Spinal cord (tissue), 10 donors: ENCODE results near the gene USH1G. TPM values are rescaled to one million over a fixed set of nuclear protein-coding genes. Genes with fewer than 3 reads are reported as not detected.

ENCODE experiments used
- DNase-seq, 6 donors: peaks; one replicate each; pipeline versions ENCODE4 v3.0.0 to v3.0.0-alpha.2; 2013 to 2015; ENCODE audit warnings: low spot score in 6 of 6, low read depth in 4 of 6
- H3K27ac ChIP-seq: one replicate; pipeline ENCODE4 v1.5.1; 2013; ENCODE audit warnings: low read depth, low read length, control low read depth
- H3K27me3 ChIP-seq: one replicate; pipeline ENCODE4 v1.6.1; 2013; ENCODE audit warnings: low read length; ENCODE audit not compliant: control insufficient read depth, insufficient read depth
- H3K36me3 ChIP-seq: one replicate; pipeline ENCODE4 v1.6.1; 2013; ENCODE audit warnings: low read length; ENCODE audit not compliant: control insufficient read depth, insufficient read depth
- H3K4me1 ChIP-seq: one replicate; pipeline ENCODE4 v1.6.1; 2013; ENCODE audit warnings: low read length; ENCODE audit not compliant: control insufficient read depth, insufficient read depth
- H3K4me3 ChIP-seq: one replicate; pipeline ENCODE4 v1.5.1; 2013; ENCODE audit warnings: low read depth, low read length, control low read depth
- H3K9me3 ChIP-seq: one replicate; pipeline ENCODE4 v1.6.1; 2013; ENCODE audit warnings: low read length; ENCODE audit not compliant: control insufficient read depth, insufficient read depth
- WGBS: methylation state at CpG from one replicate; pipeline ENCODE4 v1.1.5; 2013; ENCODE audit warnings: missing lambda C conversion rate; ENCODE audit not compliant: insufficient coverage; 5-methylcytosine and 5-hydroxymethylcytosine counted together
- polyA plus RNA-seq, 2 donors: library from polyadenylated mRNA; unstranded; fragments of 120-200 nt; gene quantifications; one replicate each; pipeline ENCODE4 v1.2.1, GENCODE V29; 2013; ENCODE audit not compliant: insufficient read length in 2 of 2
- total RNA-seq, 2 donors: library from RNA; depleted of rRNA in 1 of 2; stranded (reverse); fragments of 120-200 nt in 1 of 2; fragments of >200 nt in 1 of 2; gene quantifications; one replicate each; pipeline versions ENCODE4 v1.2.3 to v1.2.4, GENCODE V29; 2013 to 2014
- donor health status: healthy.

USH1G gene
- total and polyA plus RNA-seq, 4 donors: 0.06 to 0.42 (median 0.31) TPM

DNA sequence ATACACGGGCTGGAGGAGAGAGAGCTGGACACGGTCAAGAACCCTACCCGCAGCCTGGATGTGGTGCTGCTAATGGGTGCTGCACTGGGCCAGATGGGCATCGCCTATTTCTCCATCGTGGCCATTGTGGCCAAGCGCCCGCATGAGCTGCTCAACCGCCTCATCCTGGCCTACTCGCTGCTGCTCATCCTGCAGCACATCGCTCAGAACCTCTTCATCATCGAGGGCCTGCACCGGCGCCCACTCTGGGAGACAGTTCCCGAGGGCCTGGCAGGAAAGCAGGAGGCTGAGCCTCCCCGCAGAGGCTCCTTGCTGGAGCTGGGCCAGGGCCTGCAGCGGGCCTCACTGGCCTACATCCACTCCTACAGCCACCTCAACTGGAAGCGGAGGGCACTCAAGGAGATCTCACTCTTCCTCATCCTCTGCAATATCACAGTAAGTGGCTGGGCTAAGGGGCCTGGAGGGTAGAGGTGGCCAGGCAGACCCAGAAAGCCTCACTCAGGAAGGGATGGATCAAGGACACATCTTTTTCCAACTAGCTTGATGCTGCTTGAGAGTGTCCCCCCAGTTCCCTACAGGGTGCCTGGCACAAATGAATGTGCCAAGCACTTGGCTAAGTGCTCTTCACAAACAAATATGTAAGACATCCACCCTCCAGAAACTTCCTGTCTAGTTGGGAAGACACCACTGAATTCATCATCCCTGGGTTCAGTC is 24.1 kb upstream of the USH1G start:
- Histone ChIP-seq H3K9me3 (no peaks in the 10 kb centered on the region), H3K4me1 (no peaks in the 10 kb centered on the region), H3K4me3 (no peak overlapping the region), H3K27me3 (peaks cover 10% of the 10 kb centered on the region), H3K27ac (no peak overlapping the region), H3K36me3 (peaks cover 25% of the 10 kb centered on the region)
- WGBS: 92% methylated on average over 15 of the region's 17 CpGs
- no peak for DNase-seq

DNA sequence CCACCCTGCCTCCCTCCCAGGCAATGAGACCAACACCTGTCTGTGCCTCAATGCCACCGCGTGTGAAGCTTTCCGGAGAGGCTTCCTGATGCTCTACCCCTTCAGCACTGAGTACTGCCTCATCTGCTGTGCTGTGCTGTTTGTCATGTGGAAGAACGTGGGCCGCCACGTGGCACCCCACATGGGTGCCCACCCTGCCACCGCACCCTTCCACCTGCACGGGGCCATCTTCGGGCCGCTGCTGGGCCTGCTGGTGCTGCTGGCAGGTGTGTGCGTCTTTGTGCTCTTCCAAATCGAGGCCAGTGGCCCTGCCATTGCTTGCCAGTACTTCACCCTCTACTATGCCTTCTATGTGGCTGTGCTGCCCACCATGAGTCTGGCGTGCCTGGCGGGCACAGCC is 23.6 kb upstream of the USH1G start:
- peaks cover 15% of the 10 kb centered on the region for H3K27me3 ChIP-seq
- no peak overlapping the region for H3K4me3 ChIP-seq
- H3K9me3 ChIP-seq: no peaks in the 10 kb centered on the region
- H3K4me1 ChIP-seq: no peaks in the 10 kb centered on the region
- no peak overlapping the region for H3K27ac ChIP-seq
- no peak for DNase-seq
- WGBS: 88% methylated on average over 13 of the region's 14 CpGs
- H3K36me3 ChIP-seq: peaks cover 20% of the 10 kb centered on the region

DNA sequence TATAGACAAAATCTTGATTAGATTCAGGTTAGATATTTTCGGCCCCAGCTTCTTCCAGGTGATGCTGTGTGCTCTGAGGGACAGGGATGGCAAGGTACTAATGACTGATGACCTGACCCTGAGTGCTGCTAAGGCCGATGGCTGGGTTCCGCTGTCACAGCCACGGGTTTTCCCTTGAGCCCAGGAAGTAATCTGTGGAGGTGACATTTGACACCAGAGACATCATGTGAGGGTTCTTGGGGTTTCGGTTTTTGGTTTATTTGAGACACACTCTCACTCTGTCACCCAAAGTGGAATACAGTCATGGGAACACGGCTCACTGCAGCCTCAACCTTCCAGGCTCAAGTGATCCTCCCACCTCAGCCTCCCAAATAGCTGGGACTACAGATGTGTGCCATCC is 22.5 kb upstream of the USH1G start:
- no peak for DNase-seq
- peaks cover 24% of the 10 kb centered on the region for H3K27me3 ChIP-seq
- 78% methylated on average over 2 of the region's 6 CpGs for WGBS

DNA sequence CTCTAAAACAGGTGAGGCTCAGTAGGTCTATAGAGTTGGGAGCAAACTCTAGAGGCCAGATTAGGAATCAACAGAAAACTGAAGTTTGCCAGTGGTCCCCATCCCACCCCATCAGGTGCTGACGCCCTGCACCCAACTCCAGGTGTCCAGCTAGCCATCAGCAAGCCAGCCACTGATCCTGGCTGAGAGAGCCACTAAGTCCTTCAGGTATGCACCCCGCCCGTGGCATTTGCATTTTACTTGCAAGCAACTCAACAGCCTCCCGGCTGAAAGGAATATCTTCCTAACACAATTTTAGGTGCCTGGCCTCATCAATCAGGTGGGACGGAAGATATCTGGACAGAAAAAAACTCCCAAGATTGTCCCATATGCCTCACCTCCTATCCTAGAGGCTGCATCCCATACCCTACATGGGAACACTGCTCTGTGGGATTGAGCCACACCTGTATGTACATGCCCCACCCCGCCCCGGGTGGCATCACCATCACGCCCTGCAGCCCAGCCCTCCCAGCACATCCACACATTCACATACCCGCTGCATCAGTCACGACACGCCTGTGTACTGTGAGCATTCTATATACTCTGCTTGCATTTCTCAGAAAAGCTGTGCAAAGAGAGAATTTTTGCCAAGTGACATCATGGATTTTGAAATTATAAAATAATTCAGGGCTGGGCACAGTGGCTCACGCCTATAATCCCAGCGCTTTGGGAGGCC is 20.9 kb upstream of the USH1G start:
- DNase-seq: no peak
- H3K36me3 ChIP-seq: no peaks in the 10 kb centered on the region
- H3K4me3 ChIP-seq: no peak overlapping the region
- no peaks in the 10 kb centered on the region for H3K9me3 ChIP-seq
- WGBS: 66% methylated on average over 10 of the region's 13 CpGs
- H3K27me3 ChIP-seq: peaks cover 32% of the 10 kb centered on the region
- no peak overlapping the region for H3K27ac ChIP-seq
- no peaks in the 10 kb centered on the region for H3K4me1 ChIP-seq

More for the DNA sequence above, 22.5 kb upstream of the USH1G start:
- peaks cover 9% of the 10 kb centered on the region for H3K36me3 ChIP-seq
- H3K4me3 ChIP-seq: no peak overlapping the region
- H3K9me3 ChIP-seq: no peaks in the 10 kb centered on the region
- no peaks in the 10 kb centered on the region for H3K4me1 ChIP-seq
- no peak overlapping the region for H3K27ac ChIP-seq

DNA sequence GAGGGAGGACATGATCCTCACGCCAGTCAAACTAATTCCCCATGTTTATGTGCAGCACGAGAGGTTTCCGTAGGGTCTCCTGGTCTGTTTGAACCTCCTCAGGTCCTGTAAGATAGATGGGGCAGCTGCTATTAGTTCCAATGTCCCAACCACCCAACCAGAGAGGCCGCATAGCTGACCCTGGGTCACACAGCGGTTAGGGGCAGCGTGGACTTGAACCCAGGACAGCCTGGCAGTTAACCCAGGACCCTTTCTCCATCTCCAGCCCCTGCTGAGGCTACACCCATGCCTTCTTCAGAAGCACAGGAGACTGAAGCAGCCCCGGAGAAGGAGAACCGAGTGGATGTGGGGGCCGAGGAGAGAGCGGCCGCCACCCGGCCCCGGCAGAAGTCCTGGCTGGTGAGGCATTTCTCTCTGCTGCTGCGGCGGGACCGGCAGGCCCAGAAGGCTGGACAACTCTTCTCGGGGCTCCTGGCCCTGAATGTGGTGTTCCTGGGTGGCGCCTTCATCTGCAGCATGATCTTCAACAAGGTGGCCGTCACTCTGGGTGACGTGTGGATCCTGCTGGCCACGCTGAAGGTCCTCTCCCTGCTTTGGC is 18.2 kb upstream of the USH1G start:
- Histone ChIP-seq H3K27me3 (peaks cover 56% of the 10 kb centered on the region), H3K9me3 (no peaks in the 10 kb centered on the region), H3K4me3 (no peak overlapping the region), H3K36me3 (no peaks in the 10 kb centered on the region), H3K27ac (no peak overlapping the region), H3K4me1 (peaks cover 4% of the 10 kb centered on the region)
- 82% methylated on average over 19 of the region's 21 CpGs for WGBS
- no peak for DNase-seq

DNA sequence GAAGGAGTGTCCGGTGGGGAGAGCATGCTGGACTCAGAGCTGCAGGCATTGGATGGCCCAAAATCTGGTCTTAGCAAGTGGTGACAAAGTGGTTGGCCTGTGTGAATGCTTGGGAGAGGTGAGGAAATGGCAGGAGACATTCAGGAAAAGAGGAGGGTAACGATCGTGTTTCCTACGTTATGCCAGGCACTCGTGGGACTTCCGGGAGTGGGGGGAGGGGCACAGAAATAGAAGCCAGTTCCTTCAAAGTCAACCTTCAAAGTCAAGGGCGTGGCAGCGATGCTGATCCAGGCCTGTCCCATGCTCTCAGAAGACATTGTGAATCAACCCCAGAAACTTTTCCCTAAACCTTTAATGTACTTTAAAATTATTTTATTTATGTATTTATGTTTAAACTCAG is 16.5 kb upstream of the USH1G start:
- H3K27ac ChIP-seq: no peak overlapping the region
- H3K4me1 ChIP-seq: peaks cover 13% of the 10 kb centered on the region
- H3K4me3 ChIP-seq: no peak overlapping the region
- peaks cover 69% of the 10 kb centered on the region for H3K27me3 ChIP-seq
- DNase-seq: no peak
- 36% methylated on average over 6 of the region's 8 CpGs for WGBS
- H3K9me3 ChIP-seq: no peaks in the 10 kb centered on the region
- H3K36me3 ChIP-seq: no peaks in the 10 kb centered on the region

DNA sequence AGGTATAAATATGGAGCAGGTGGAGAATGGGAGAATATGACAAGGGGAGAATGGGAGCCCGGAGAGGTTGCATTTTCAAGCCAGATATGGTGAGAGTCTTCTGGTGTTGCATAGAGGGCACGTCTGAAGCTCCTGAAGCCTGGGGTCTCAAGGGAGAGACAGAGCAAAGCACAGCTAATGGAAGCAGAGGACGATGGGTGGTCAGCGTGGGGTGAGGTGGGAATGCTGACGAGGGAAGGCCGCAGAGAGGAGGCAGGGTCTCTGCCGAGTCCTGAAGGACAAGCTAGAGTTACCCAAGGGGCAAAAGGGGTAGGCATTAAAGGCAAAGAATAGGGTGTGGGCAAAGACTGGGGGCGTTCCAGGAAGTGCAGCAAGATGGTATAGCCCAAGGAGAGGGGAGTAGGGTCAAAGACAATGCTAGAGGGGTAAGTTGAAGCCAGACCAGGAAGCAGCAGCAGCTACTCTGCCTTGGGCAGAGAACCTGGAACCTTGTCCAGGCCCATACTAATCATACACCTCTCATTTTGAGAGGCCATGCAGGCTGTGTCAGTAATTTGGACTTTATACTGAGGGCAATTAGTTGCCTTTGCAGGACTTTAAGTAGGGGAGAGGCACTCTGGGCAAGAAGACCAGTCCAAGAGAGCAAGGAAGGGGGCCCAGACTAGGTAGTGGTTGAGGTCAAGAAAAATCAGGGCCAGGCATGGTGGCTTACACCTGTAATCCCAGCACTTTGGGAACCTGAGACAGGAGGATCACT is 15.3 kb upstream of the USH1G start:
- peaks cover 81% of the 10 kb centered on the region for H3K27me3 ChIP-seq
- no peak for DNase-seq
- H3K9me3 ChIP-seq: no peaks in the 10 kb centered on the region
- H3K27ac ChIP-seq: no peak overlapping the region
- peaks cover 13% of the 10 kb centered on the region for H3K4me1 ChIP-seq
- no peaks in the 10 kb centered on the region for H3K36me3 ChIP-seq
- H3K4me3 ChIP-seq: no peak overlapping the region
- 58% methylated on average over 8 of the region's 8 CpGs for WGBS

DNA sequence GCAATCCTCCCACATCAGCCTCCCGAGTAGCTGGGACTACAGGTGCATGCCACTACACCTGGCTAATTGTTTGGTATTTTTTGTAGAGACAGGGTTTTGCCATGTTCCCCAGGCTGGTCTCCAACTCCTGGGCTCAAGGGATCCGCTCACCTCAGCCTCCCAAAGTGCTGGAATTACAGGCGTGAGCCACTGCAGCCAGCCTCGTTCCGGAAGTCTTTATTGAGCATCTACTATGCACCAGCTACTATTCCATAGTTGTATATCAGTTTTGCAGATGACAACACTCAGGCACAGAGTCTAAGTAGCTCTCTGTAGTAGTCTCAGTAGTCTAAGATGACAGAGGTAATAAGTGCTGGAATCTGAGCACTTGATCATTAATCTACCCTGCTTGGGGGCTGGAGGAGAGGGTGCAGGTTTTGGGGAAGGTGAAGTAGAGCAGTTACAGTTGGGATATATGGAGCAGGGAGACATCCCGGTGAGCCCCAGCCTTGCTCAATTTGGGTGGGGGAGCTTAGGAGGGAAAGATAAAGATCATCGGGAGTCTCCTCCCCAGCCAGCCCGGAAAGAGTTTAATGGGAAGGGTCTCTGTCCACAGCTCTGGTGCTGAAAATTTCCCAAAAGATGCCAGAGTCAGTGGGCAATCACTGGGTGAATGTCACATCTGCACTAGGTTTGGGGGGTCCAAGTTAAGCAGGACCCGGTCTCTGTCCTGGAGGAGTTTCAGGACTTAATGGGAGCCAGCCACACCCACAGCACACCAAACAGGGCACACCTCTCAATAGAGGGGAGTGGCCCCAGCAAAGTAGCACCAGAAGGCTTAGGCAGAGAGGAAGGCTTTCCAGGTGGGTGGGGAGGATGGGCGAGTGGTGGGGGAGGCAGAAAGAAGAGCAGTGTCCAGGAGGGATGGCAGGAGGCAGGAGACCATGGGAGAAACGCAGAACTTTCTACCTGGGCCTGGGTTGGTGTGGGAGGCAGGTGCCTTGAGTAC is 14.3 kb upstream of the USH1G start:
- WGBS: 49% methylated on average over 9 of the region's 11 CpGs
- H3K36me3 ChIP-seq: no peaks in the 10 kb centered on the region
- peaks cover 13% of the 10 kb centered on the region for H3K4me1 ChIP-seq
- no peaks in the 10 kb centered on the region for H3K9me3 ChIP-seq
- H3K27ac ChIP-seq: no peak overlapping the region
- no peak for DNase-seq
- peaks cover 84% of the 10 kb centered on the region for H3K27me3 ChIP-seq
- H3K4me3 ChIP-seq: no peak overlapping the region

DNA sequence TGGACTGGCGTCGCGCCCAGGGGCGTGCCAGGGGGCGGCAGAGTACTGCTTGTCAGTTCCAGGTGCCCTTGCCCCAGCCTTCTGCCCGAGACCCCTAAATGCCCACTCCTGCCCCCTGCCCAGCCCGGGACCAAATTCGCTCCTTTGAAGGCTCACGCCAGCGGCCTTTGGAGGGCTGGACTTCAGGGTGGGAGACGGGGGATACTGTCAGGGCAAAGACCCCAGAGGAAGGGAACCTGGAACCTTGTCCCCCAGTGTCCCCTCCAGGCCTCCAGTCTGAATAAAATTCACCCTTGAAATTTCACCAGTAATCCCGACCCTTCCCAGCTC is 13.4 kb upstream of the USH1G start:
- WGBS: 15% methylated on average over 12 of the region's 12 CpGs
- no peak overlapping the region for H3K4me3 ChIP-seq
- peaks cover 80% of the 10 kb centered on the region for H3K27me3 ChIP-seq
- peaks cover 13% of the 10 kb centered on the region for H3K4me1 ChIP-seq
- H3K9me3 ChIP-seq: no peaks in the 10 kb centered on the region
- H3K36me3 ChIP-seq: no peaks in the 10 kb centered on the region
- no peak for DNase-seq
- H3K27ac ChIP-seq: no peak overlapping the region
